Measurements from ENCODE around the gene MYO3B. TPM values are rescaled to one million over a fixed set of nuclear protein-coding genes. Genes with fewer than 3 reads are reported as not detected.

The MYO3B gene
- total and polyA plus RNA-seq, 2 of the 8 experiments (the other 6 are each of a cell fraction or from before 2014, with no cell fraction given), result 0.17 to 0.19 TPM

DNA sequence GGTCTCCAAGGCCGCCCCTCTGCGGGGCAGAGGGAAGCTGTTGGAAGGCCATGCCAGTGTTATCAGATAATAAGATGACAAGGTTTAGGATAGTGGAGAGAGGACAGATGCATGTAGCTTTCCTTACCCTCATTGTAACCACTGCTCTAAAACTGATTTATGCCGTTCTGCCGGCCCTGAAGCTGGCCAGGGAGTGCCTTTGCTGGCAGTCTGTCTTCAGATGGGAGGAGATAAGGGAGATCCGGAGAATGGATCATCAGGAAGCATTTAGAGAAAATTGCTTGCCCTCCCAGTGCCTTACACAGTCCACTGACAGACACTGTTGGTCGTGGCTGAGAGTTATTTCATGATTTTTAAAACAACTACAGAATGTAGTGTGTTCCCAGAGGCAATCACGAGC is 35.4 kb upstream of the MYO3B start (continued):
- TF ChIP-seq, protein P1, sequence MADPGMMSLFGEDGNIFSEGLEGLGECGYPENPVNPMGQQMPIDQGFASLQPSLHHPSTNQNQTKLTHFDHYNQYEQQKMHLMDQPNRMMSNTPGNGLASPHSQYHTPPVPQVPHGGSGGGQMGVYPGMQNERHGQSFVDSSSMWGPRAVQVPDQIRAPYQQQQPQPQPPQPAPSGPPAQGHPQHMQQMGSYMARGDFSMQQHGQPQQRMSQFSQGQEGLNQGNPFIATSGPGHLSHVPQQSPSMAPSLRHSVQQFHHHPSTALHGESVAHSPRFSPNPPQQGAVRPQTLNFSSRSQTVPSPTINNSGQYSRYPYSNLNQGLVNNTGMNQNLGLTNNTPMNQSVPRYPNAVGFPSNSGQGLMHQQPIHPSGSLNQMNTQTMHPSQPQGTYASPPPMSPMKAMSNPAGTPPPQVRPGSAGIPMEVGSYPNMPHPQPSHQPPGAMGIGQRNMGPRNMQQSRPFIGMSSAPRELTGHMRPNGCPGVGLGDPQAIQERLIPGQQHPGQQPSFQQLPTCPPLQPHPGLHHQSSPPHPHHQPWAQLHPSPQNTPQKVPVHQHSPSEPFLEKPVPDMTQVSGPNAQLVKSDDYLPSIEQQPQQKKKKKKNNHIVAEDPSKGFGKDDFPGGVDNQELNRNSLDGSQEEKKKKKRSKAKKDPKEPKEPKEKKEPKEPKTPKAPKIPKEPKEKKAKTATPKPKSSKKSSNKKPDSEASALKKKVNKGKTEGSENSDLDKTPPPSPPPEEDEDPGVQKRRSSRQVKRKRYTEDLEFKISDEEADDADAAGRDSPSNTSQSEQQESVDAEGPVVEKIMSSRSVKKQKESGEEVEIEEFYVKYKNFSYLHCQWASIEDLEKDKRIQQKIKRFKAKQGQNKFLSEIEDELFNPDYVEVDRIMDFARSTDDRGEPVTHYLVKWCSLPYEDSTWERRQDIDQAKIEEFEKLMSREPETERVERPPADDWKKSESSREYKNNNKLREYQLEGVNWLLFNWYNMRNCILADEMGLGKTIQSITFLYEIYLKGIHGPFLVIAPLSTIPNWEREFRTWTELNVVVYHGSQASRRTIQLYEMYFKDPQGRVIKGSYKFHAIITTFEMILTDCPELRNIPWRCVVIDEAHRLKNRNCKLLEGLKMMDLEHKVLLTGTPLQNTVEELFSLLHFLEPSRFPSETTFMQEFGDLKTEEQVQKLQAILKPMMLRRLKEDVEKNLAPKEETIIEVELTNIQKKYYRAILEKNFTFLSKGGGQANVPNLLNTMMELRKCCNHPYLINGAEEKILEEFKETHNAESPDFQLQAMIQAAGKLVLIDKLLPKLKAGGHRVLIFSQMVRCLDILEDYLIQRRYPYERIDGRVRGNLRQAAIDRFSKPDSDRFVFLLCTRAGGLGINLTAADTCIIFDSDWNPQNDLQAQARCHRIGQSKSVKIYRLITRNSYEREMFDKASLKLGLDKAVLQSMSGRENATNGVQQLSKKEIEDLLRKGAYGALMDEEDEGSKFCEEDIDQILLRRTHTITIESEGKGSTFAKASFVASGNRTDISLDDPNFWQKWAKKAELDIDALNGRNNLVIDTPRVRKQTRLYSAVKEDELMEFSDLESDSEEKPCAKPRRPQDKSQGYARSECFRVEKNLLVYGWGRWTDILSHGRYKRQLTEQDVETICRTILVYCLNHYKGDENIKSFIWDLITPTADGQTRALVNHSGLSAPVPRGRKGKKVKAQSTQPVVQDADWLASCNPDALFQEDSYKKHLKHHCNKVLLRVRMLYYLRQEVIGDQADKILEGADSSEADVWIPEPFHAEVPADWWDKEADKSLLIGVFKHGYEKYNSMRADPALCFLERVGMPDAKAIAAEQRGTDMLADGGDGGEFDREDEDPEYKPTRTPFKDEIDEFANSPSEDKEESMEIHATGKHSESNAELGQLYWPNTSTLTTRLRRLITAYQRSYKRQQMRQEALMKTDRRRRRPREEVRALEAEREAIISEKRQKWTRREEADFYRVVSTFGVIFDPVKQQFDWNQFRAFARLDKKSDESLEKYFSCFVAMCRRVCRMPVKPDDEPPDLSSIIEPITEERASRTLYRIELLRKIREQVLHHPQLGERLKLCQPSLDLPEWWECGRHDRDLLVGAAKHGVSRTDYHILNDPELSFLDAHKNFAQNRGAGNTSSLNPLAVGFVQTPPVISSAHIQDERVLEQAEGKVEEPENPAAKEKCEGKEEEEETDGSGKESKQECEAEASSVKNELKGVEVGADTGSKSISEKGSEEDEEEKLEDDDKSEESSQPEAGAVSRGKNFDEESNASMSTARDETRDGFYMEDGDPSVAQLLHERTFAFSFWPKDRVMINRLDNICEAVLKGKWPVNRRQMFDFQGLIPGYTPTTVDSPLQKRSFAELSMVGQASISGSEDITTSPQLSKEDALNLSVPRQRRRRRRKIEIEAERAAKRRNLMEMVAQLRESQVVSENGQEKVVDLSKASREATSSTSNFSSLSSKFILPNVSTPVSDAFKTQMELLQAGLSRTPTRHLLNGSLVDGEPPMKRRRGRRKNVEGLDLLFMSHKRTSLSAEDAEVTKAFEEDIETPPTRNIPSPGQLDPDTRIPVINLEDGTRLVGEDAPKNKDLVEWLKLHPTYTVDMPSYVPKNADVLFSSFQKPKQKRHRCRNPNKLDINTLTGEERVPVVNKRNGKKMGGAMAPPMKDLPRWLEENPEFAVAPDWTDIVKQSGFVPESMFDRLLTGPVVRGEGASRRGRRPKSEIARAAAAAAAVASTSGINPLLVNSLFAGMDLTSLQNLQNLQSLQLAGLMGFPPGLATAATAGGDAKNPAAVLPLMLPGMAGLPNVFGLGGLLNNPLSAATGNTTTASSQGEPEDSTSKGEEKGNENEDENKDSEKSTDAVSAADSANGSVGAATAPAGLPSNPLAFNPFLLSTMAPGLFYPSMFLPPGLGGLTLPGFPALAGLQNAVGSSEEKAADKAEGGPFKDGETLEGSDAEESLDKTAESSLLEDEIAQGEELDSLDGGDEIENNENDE (IDR thresholded peaks at IDR 0.05; ENCODE audit: insufficient replicate concordance, low read length), result no peak
- TF ChIP-seq KDM4A (IDR thresholded peaks at IDR 0.05; ENCODE audit: low read depth, low read length, severe bottlenecking), result no peak
- TF ChIP-seq POLR2AphosphoS5 (IDR thresholded peaks at IDR 0.05; ENCODE audit: low read depth, low read length), result no peak
- TF ChIP-seq BCL11A (IDR thresholded peaks at IDR 0.05; ENCODE audit: low read depth in 2 of 2, low read length in 2 of 2), result no peak
- TF ChIP-seq, protein P2, sequence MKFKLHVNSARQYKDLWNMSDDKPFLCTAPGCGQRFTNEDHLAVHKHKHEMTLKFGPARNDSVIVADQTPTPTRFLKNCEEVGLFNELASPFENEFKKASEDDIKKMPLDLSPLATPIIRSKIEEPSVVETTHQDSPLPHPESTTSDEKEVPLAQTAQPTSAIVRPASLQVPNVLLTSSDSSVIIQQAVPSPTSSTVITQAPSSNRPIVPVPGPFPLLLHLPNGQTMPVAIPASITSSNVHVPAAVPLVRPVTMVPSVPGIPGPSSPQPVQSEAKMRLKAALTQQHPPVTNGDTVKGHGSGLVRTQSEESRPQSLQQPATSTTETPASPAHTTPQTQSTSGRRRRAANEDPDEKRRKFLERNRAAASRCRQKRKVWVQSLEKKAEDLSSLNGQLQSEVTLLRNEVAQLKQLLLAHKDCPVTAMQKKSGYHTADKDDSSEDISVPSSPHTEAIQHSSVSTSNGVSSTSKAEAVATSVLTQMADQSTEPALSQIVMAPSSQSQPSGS (IDR thresholded peaks at IDR 0.05; ENCODE audit: low read length), result no peak
- no peak for TF ChIP-seq NANOG (IDR thresholded peaks at IDR 0.05; ENCODE audit: insufficient read depth, low read depth, low read length, poor library complexity, severe bottlenecking)
- TF ChIP-seq MAFK (IDR thresholded peaks at IDR 0.05; ENCODE audit: low read depth, low read length), result no peak
- TF ChIP-seq POU5F1 (IDR thresholded peaks at IDR 0.05; ENCODE audit: low read depth, low read length), result no peak
- TF ChIP-seq SRF (IDR thresholded peaks at IDR 0.05; ENCODE audit: low read depth, low read length), result no peak
- no peak for TF ChIP-seq PHF8 (conservative IDR thresholded peaks at IDR 0.05; ENCODE audit: low read depth, low read length)
- TF ChIP-seq CEBPB (IDR thresholded peaks at IDR 0.05; ENCODE audit: low read depth, low read length), result no peak
